KOPT-K1 (cell line): ENCODE measurements around the gene MRPL2.

ENCODE experiments used
- H3K27ac ChIP-seq: fragments of 200-600 bp; sonication (generic); 2 replicates; pipeline ENCODE4 v1.5.1; 2016; ENCODE audit warnings: antibody characterized with exemption, mild to moderate bottlenecking, low read depth, low read length; ENCODE audit not compliant: poor library complexity, severe bottlenecking
- H3K36me3 ChIP-seq: fragments of 200-600 bp; sonication (generic); 2 replicates; pipeline ENCODE4 v1.5.1; 2017; ENCODE audit warnings: antibody characterized with exemption, mild to moderate bottlenecking, low read length, moderate library complexity; ENCODE audit not compliant: insufficient read depth
- H3K9me3 ChIP-seq: fragments of 200-600 bp; sonication (generic); 2 replicates; pipeline ENCODE4 v1.5.1; 2017; ENCODE audit warnings: antibody characterized with exemption, low read length, mild to moderate bottlenecking; ENCODE audit not compliant: insufficient read depth, poor library complexity, severe bottlenecking

MRPL2 gene

GRCh38 chr6:43059168-43060033 lies at the start of gene MRPL2, which contains the start of gene KLC4:
MRPL2 (minus strand) TSS chr6:43059434; CDS start chr6:43059381, 53 bp downstream.
KLC4 (plus strand) TSS chr6:43059631; CDS start chr6:43061336, 1,705 bp downstream.
- Histone ChIP-seq H3K9me3 (no peaks in the 10 kb centered on the region), H3K27ac (peak within 1 kb of the TSS; percentile 61), H3K36me3 (peaks cover 22% of the 10 kb centered on the region; the same call in 1 of the 2 replicates)

GRCh38 chr6:43107344-43108062 lies 48.3 kb upstream of the MRPL2 start:
- no peaks in the 10 kb centered on the region for H3K9me3 ChIP-seq
- no peak overlapping the region for H3K27ac ChIP-seq
- no peaks in the 10 kb centered on the region for H3K36me3 ChIP-seq

GRCh38 chr6:43105538-43106222 lies 46.4 kb upstream of the MRPL2 start:
- no peaks in the 10 kb centered on the region for H3K9me3 ChIP-seq
- no peaks in the 10 kb centered on the region for H3K36me3 ChIP-seq
- H3K27ac ChIP-seq = no peak overlapping the region

- Histone ChIP-seq H3K9me3 (no peaks in the 10 kb centered on the region), H3K36me3 (no peaks in the 10 kb centered on the region), H3K27ac (no peak overlapping the region)
Measured at GRCh38 chr6:43103253-43103876, 44.1 kb upstream of the MRPL2 start.

- Histone ChIP-seq H3K36me3 (no peaks in the 10 kb centered on the region), H3K27ac (no peak overlapping the region), H3K9me3 (no peaks in the 10 kb centered on the region)
Measured at GRCh38 chr6:43101497-43101896, 42.3 kb upstream of the MRPL2 start.

GRCh38 chr6:43097502-43097901 lies 38.3 kb upstream of the MRPL2 start:
- H3K9me3 ChIP-seq = no peaks in the 10 kb centered on the region
- no peaks in the 10 kb centered on the region for H3K36me3 ChIP-seq
- no peak overlapping the region for H3K27ac ChIP-seq

- H3K27ac ChIP-seq = no peak overlapping the region
- H3K36me3 ChIP-seq = no peaks in the 10 kb centered on the region
Measured at GRCh38 chr6:43097098-43097489, 37.9 kb upstream of the MRPL2 start.

GRCh38 chr6:43096451-43097097 lies 37.3 kb upstream of the MRPL2 start:
- Histone ChIP-seq H3K9me3 (no peaks in the 10 kb centered on the region), H3K27ac (peak overlapping the region; percentile 31), H3K36me3 (no peaks in the 10 kb centered on the region)

More at GRCh38 chr6:43097098-43097489, 37.9 kb upstream of the MRPL2 start:
- H3K9me3 ChIP-seq = no peaks in the 10 kb centered on the region

- H3K27ac ChIP-seq = peak overlapping the region; percentile 31
Measured at GRCh38 chr6:43095939-43096338, 36.7 kb upstream of the MRPL2 start.

GRCh38 chr6:43093436-43094289 lies 34.4 kb upstream of the MRPL2 start:
- Histone ChIP-seq H3K36me3 (no peaks in the 10 kb centered on the region), H3K9me3 (no peaks in the 10 kb centered on the region), H3K27ac (peak overlapping the region; percentile 33)

More at GRCh38 chr6:43095939-43096338, 36.7 kb upstream of the MRPL2 start:
- Histone ChIP-seq H3K36me3 (no peaks in the 10 kb centered on the region), H3K9me3 (no peaks in the 10 kb centered on the region)

GRCh38 chr6:43092635-43093034 lies 33.4 kb upstream of the MRPL2 start:
- H3K27ac ChIP-seq = no peak overlapping the region
- no peaks in the 10 kb centered on the region for H3K36me3 ChIP-seq
- H3K9me3 ChIP-seq = no peaks in the 10 kb centered on the region

GRCh38 chr6:43091436-43091991 lies 32.3 kb upstream of the MRPL2 start:
- Histone ChIP-seq H3K9me3 (no peaks in the 10 kb centered on the region), H3K36me3 (no peaks in the 10 kb centered on the region), H3K27ac (no peak overlapping the region)

GRCh38 chr6:43091020-43091419 lies 31.8 kb upstream of the MRPL2 start:
- H3K27ac ChIP-seq = no peak overlapping the region
- H3K9me3 ChIP-seq = no peaks in the 10 kb centered on the region
- H3K36me3 ChIP-seq = no peaks in the 10 kb centered on the region
